ENCODE measurements around the gene ZBTB46.

The ZBTB46 gene

DNA sequence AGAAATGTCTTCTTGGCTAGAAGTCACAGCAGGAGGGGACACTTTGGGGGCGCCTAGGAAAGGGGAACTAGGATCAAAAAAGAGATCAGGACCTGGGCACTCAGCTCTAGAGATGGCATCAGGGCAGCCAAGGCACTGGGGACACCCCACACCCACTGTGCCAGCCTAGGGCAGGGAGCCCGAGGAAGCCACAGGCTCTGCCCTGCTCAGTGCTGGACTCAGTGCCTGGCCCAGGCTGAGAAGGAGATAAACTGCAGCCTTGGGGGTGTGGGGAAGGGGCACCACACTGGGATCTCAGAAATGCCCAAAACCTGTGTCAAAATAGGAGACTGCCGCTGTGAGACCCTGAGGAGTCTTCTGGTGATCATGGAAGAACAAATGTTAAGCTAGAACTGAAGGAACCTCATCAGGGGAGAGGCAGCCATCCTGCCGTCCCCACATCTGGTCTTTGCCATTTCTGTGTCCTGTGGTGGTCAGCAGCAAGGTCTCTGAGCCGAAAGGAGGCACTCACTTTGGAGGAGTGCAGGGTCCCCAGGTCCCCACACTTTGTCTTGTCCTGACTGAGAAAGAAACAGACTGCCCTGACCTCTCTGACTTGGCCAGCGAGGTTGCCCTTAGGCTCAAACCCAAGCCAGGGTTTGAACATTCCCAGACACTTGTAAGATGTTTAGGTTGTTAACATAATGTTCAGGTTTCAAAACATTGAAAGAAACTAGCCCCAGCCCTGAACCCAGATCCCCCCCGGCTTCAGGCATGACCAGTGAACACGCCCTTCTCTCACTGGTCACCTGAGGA is 125.6 kb downstream of the ZBTB46 start:
- no peak for DNase-seq (ENCODE audit: low read depth)

DNA sequence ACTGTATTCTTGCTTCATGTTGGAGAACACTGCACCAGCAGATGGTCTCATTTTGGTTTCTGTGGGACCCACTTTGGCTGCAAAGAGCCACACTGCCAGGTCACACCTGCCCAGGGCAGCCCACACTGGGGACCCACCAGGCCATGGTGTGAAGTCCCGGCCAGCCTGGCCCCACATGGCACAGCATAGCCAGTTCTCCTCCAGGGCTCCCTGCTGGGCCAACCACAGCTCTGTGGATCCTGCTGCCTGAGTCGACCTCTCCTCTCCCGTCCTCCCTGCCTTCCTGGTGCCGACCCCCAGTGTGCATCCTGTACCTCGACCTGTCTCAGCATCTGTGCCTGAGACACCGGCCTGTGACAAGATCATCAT is 126.3 kb downstream of the ZBTB46 start:
- DNase-seq (ENCODE audit: low read depth) = no peak

DNA sequence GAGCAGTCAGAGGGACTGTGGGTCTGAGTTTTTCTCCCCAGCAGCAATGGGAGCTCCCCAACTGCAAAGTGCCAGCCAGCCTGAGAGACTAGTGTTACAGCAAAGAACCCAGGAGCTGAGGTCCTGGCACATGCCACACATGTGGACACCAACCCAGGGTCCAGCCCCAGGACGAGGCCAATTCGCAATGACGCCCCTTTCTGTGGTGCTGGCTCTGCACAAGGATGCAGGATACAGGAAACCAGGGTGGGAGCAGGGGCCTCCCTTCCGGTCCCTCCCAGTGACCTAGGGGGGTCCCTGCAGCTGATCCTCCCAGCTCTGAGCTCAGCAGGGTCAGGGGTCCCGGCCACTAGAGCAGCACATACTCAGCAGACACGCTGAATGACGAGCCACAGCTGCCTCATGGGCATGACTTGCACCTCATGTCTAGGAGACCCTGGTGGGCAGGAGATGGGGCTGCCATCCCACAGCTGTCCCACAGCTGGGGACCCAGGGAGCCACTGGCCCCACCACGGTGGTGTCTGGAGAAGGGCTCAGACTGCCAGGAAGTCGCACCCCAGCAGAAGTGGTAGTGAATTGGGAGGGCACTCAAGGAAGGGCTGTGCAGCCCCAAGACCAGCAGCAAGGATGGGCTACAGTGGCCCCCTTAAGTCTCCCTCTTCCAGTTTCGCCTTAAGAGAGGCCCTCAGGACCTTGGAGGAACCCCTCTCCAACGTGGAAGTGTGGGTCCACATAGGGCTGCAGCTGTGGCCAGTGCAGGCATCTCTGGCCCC is 126.9 kb downstream of the ZBTB46 start:
- DNase-seq (ENCODE audit: low read depth) = no peak

DNA sequence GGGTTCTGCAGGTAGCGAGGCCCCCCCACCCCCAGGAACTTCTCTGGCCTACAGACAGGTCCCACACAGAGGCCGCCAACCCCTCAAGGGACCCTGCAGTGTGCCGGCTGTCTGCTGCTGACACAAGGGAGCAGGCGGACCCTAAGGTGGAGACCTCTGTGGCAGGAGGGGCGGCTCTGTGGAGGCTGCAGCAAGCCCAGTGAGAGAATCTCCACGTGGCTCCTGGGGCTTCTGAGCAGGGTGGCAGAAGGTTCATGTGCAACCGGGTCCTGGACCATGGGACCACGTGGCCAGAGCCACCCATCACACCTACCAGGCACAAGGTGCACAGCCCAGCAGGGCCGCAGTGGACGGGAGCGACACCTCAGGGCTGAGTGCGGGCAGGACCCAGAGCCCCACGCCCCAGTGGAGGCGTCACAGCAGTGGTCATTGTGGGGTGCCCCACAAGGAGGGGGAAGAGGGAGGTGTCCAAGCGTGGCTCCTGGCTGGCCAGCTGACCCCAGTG is 127.5 kb downstream of the ZBTB46 start:
- DNase-seq (ENCODE audit: low read depth) = no peak

DNA sequence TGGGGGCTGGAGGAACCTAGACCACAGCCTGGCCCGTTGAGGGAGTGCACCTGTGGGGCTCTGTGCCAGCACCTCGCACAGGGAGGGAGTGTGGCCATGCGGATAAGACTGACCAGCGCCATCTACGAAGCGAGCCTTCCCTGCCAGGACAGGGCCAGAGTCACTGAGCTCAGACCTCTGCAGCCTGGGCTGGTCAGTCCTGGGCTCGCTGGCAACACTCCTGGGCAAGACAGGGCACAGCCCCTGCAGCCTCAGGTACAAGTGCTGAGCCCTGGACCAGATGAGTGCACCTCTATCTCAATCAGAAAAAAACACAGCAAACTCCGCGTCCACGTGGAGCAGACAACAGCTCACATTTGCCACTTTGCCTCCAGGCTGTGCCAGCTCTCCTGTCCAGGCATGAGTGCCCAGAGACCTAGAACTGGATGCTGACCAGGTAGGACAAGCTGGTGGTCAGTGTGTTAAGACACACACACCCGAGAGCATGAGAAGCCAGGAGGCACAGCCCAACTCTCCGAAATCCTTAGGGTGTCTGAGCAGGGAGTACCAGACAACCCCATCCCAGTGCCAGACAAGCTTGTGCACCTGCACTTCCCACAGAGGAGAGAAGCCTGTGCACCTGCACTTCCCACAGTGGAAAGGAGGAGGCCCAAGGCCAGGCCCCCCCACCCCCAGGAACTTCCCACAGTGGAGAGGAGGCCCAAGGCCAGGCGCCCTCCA is 128.2 kb downstream of the ZBTB46 start:
- no peak for DNase-seq (ENCODE audit: low read depth)

DNA sequence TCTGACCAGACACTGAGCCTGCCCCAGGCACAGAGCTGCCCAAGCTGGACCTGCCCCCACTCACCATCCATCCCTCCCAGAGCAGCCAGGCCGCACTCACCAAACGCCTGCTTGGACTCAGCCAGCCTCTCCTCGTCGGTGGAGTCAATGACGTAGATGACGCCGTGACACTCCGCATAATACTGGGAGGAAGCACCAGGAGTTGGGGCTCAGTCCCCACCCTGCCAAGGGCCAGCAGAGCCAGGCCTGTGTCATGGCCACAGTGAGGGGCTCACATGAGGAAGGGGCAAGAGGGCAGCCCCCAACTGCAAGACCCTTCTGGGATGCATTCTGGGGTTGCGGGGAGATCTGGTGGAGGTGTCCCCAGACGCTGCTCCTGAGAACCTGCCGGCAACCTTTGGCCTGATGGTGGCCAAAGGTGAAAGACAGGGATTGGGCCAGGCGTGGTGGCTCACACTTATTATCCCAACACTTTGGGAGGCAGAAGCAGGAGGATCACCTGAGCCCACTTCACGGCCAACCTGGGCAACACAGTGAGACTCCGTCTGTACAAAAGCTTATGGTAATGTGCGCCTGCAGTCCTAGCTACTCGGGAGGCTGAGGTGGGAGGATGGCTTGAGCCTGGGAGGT is 128.9 kb downstream of the ZBTB46 start:
- no peak for DNase-seq (ENCODE audit: low read depth)

DNA sequence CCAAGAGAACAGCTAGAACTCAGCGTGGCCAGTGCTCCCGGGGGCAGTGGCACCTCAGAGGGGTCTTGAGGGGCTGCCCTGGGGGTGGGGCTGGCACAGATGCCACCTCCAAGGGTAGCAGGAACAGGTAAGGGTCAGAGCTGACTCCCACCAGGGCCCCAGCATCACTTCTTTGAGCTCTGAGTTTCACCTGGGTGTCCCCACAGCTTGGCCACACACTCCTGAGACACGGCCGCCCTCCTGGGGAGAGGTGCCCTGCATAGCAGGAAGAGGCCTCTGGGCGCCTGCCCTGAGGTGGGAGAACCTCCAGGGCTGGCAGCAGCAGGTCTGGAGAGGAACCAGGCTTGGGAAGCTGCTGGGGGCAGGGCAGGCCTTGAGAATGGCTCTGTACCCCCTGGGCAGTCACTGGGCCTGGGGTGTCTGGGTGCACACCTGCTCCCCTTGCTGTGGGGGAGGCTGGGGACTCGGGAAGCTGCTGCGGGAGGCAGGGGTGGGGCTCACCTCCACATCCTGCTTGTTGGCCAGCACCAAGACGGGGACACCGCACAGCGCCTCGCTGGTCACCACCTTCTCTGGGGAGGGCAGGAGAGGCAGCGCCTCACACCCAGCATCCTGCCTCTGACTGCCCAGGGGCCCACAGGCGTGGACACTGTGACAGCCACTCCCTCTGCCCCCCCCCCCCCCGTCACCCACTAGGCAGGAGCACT is 129.6 kb downstream of the ZBTB46 start:
- DNase-seq (ENCODE audit: low read depth) = no peak

DNA sequence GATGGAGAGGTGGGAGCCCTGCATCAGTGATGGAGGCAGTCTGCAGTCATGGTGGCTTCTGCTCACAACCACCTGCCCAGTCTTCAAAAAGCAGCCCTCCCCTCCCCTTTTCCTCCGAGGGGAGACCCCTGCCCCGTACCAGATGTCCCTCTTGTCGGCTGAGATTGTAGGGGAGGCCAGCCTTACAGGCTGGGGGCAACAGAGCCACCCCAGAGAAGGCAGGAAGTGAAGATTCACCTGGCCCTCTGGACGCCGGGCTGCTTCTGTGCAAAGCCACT is 130.1 kb downstream of the ZBTB46 start:
- no peak for DNase-seq (ENCODE audit: low read depth)

DNA sequence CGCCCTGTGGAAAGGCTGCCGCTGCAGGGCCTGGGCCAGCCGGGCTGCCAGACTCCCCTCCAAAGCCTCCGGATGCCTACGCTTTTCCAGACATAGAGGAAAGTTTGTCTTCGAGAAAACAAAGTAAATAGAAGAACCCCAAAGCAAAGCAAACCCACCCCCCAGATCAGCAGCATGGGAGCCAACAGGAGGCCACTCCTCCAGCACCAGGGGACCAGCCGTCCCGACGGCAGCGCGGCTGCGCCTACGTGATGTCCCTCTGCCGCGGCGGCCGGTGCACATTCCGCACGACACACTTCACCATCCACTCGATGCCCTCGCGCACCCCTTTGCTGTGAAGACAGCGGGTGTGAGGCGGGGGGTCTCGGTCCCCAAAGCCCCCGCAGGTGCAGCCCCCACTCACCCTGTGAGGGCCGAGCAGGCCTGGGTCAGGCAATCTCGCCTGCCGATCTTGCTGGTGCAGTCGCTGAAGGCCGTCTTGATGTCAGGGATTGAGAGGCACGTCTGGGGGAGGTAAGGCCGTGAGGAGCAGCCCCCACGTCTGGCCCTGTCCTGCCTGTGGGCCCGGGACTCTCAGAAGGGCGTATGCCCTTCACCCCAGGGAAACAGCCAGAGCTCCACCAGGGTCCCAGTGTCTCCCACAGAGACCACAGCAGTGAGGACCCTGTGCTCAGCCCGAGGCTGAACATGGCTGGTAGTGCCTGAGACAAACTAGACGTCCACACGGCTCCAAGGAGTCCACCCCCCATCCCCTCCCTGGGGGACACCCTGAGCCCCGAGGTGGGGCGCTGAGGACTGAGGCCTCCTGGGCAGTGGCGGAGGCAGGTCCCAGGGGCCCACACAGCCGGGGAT is 130.6 kb downstream of the ZBTB46 start:
- DNase-seq (ENCODE audit: low read depth) = no peak

DNA sequence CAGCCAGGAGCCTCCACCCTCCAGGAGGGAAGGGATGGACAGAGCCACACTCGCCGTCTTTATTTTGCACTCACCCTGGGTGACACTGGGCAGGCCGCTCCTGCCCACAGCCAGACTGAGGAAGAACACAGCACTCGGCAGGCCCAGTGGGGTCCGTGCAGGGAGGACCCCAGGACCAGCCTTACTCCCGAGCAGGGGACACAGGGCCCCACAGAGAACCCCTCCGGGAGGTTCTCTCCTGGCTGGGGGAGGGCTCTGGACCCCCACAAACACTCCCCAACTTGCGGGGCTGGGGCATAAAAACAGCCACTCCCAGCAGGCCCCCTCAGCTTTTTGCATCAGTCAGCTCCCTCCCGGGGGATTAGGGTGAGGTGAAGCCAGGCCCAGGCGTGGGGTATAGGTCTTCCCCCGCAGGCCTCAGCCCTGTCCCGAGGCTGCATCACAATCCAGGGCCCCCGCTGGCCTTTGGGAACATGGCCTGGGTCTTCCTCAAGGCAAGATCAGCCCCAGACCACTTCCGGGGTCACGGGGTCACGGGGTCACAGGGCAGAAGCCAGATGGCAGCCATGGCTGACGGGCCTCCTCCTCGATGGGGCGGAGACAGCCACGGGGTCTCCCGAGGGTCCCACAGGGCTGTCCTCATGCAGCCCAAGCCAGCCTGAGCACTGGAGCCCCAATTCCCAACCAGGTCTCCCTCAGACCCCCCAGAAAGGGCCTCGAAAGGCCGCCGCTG is 131.4 kb downstream of the ZBTB46 start:
- DNase-seq (ENCODE audit: low read depth) = no peak

DNA sequence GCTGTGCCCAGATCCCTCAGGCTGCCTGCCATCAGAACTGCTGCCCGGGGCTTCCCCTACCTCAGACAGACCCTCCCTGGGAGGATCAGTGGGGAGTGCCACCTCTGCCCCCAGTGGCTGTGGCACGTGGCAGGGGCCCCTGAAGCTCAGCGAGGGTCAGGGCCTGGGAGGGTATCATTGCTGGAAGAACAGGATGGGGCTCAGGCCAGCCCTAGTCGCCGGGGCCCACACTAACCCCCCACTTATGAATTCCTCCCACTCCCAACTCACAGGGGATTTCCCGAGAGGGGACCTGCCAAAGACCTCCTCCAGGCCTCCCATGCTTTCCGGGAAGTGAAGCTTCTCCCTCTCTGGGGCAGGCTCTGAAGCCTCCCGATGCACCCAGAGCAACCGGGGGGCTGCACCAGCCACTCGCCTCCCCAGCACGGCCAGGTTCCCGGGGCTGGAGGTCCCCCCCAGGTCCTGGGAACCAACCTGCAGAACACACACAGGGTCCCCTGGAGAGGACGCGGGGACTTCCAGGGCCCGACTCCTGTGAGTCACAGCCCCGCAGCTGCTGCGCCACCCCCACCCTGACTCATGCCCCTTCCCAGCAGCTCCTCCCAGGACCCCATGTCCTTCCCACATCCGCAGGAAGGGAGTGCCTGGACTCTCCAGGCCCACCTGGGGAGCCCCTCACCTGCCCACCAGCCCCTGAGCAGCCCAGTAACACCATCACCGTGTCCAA is 132.2 kb downstream of the ZBTB46 start:
- no peak for DNase-seq (ENCODE audit: low read depth)

DNA sequence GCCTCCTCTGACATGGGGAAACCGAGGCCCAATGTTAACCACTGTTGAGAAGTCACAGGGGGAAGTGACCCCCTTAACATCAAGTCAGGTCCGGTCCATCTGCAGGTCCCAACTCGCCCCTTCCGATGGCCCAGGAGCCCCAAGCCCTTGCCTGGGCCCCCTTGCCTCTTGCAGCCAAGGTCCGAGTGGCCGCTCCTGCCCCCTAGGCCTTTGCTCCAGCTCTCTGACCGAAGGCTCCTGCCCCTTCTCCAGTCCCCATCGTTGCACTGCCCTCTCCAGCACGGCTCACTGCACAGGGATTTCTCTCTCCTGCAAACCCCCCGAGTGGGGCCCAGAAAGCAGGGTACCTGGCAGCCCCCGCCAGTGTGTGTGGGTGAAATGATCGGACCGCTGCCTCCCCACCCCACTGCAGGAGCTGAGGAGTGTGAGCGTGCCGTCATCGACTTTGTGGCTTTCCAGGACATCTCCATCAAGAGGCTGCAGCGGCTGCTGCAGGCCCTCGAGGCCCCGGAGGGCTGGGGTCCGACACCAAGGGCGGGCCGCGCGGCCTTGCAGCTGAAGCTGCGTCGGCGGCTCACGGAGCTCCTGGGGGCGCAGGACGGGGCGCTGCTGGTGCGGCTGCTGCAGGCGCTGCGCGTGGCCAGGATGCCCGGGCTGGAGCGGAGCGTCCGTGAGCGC is 133.1 kb downstream of the ZBTB46 start:
- no peak for DNase-seq (ENCODE audit: low read depth)

DNA sequence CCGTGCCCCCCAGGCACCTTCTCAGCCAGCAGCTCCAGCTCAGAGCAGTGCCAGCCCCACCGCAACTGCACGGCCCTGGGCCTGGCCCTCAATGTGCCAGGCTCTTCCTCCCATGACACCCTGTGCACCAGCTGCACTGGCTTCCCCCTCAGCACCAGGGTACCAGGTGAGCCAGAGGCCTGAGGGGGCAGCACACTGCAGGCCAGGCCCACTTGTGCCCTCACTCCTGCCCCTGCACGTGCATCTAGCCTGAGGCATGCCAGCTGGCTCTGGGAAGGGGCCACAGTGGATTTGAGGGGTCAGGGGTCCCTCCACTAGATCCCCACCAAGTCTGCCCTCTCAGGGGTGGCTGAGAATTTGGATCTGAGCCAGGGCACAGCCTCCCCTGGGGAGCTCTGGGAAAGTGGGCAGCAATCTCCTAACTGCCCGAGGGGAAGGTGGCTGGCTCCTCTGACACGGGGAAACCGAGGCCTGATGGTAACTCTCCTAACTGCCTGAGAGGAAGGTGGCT is 133.7 kb downstream of the ZBTB46 start:
- DNase-seq (ENCODE audit: low read depth) = no peak

DNA sequence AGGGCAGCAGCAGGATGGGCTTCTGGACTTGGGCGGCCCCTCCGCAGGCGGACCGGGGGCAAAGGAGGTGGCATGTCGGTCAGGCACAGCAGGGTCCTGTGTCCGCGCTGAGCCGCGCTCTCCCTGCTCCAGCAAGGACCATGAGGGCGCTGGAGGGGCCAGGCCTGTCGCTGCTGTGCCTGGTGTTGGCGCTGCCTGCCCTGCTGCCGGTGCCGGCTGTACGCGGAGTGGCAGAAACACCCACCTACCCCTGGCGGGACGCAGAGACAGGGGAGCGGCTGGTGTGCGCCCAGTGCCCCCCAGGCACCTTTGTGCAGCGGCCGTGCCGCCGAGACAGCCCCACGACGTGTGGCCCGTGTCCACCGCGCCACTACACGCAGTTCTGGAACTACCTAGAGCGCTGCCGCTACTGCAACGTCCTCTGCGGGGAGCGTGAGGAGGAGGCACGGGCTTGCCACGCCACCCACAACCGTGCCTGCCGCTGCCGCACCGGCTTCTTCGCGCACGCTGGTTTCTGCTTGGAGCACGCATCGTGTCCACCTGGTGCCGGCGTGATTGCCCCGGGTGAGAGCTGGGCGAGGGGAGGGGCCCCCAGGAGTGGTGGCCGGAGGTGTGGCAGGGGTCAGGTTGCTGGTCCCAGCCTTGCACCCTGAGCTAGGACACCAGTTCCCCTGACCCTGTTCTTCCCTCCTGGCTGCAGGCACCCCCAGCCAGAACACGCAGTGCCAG is 134.3 kb downstream of the ZBTB46 start, which contains the start of gene TNFRSF6B:
TSS of gene TNFRSF6B (plus strand) at position 25 of the 729 bp plus-strand sequence. CDS start at position 141, 116 bp downstream.
- no peak for DNase-seq (ENCODE audit: low read depth)

DNA sequence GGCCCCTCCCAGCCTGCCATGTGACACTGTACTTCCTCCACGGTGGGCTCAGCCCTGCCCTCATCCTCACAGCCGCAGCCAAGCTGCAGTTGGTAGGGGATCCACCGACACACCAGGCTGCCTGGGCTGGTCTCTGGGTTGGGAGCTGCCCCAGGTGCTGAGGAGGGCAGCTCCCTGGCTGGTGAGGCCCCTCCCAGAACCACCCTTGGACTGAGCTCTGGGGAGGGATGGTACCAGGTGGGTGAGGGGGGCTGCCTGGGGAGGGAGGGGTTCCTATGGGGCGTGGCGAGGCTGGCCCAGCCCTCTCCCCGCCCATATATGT is 134.8 kb downstream of the ZBTB46 start:
- DNase-seq (ENCODE audit: low read depth) = no peak

DNA sequence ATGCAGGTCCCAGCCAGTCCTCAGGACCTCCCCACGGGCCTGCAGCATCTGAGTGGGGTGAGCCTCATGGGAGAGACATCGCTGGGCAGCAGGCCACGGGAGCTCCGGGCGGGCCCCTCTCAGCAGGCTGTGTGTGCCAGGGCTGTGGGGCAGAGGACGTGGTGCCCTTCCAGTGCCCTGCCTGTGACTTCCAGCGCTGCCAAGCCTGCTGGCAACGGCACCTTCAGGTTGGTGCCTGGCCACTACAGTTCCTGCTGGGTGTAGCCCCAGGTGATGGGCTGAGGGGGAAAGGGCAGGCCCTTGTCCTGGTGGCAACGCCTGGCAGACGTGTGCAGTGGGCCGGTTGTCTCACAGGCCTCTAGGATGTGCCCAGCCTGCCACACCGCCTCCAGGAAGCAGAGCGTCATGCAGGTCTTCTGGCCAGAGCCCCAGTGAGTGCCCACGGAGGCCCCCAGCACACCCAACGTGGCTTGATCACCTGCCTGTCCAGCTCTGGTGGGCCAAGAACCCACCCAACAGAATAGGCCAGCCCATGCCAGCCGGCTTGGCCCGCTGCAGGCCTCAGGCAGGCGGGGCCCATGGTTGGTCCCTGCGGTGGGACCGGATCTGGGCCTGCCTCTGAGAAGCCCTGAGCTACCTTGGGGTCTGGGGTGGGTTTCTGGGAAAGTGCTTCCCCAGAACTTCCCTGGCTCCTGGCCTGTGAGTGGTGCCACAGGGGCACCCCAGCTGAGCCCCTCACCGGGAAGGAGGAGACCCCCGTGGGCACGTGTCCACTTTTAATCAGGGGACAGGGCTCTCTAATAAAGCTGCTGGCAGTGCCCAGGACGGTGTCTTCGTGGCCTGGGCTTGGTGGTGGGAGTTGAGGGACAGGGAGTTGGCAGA is 135.4 kb downstream of the ZBTB46 start:
- DNase-seq (ENCODE audit: low read depth) = no peak

Data from activated T-helper 1 cell treated with Interleukin-2 at 50 U/mL for 16 hours (primary cell).